Vagina (tissue), 2 donors: ENCODE results near the gene DHCR7. TPM values are rescaled to one million over a fixed set of nuclear protein-coding genes. Genes with fewer than 3 reads are reported as not detected.

ENCODE experiments used
- DNase-seq, 2 donors: peaks; one replicate each; pipeline ENCODE4 v3.0.0-alpha.2; 2017; ENCODE audit errors: extremely low spot score in 2 of 2
- H3K27ac ChIP-seq: fragments of 200-600 bp; sonication (generic); one replicate; pipeline ENCODE4 v1.5.1; 2019
- H3K27me3 ChIP-seq: fragments of 200-600 bp; sonication (generic); one replicate; pipeline ENCODE4 v1.5.1; 2019
- H3K36me3 ChIP-seq, 2 donors: fragments of 200-600 bp; sonication (generic); one replicate each; pipeline ENCODE4 v1.5.1; 2017 to 2019
- H3K4me1 ChIP-seq: fragments of 200-600 bp; sonication (generic); one replicate; pipeline ENCODE4 v1.5.1; 2019
- H3K4me3 ChIP-seq, 2 donors: fragments of 200-600 bp; sonication (generic); 1 replicate in 1 of 2; 2 replicates in 1 of 2; pipeline ENCODE4 v1.5.1; 2016 to 2019
- H3K9me3 ChIP-seq: fragments of 200-600 bp; sonication (generic); one replicate; pipeline ENCODE4 v1.5.1; 2019
- POLR2A ChIP-seq, 2 donors: fragments of 450-650 bp; IDR thresholded peaks; one replicate each; pipeline ENCODE4 v1.6.1; 2017; ENCODE audit warnings: antibody characterized with exemption in 2 of 2, mild to moderate bottlenecking in 2 of 2, moderate library complexity in 2 of 2
- POLR2AphosphoS5 ChIP-seq, 2 donors: sonication (generic); formaldehyde crosslinking; IDR thresholded peaks; one replicate each; pipeline ENCODE4 v1.9.0; 2017; ENCODE audit warnings: antibody characterized with exemption in 2 of 2, mild to moderate bottlenecking in 2 of 2, low read depth in 1 of 2; ENCODE audit not compliant: insufficient read depth in 1 of 2
- intact Hi-C: fragments of 100-400 bp; cut with DNase I; formaldehyde crosslinking; loops from one replicate; pipeline ENCODE4 v1.15.1; 2023
- total RNA-seq: library from RNA; depleted of rRNA; stranded (reverse); fragments of >200 nt; gene quantifications from one replicate; pipeline ENCODE4 v1.2.3, GENCODE V29; 2016
- TF ChIP-seq, protein P1 (sequence below), 3 experiments: fragments of 450-650 bp in 2 of 3; fragments of 200-600 bp in 1 of 3; sonication (generic) in 1 of 3; IDR thresholded peaks; one replicate each; pipeline ENCODE4 v1.5.1; 2017 to 2019; ENCODE audit warnings: antibody characterized with exemption in 3 of 3, mild to moderate bottlenecking in 2 of 3, moderate library complexity in 2 of 3

Gene DHCR7
- total RNA-seq, 1 donor from 2014 or later, result 26.8 TPM

DNA sequence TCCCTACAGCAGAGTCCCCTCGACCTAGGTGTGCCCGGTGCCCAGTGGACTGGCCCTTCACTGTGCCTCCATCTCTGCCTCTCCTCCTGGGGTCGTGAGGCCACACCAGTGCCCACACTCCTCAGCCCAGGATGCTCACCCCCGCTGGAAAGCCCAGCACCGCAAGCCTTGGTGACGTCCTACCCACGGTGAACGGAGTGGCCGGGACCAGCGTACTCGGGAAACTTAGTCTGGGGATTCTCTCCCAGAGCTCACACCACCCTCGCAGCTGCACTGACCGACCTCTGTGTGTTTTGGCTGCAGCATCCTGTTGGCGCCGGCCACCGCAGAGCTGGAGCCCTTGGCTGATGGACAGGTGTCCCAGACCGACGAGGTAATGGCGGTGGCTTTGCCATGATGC is 43.3 kb upstream of the DHCR7 start:
- no peaks in the 10 kb centered on the region for H3K4me1 ChIP-seq
- no peaks in the 10 kb centered on the region for H3K9me3 ChIP-seq
- H3K27me3 ChIP-seq, result no peaks in the 10 kb centered on the region
- H3K36me3 ChIP-seq, result peaks cover 0 to 57% of the 10 kb centered on the region in 2 donors
- no peak for TF ChIP-seq POLR2AphosphoS5 (IDR thresholded peaks at IDR 0.05; ENCODE audit: insufficient read depth in 1 of 2, low read depth in 1 of 2)
- intact Hi-C loops, result no loop called here
- no peak overlapping the region for H3K27ac ChIP-seq
- H3K4me3 ChIP-seq, result no peak overlapping the region
- DNase-seq, result no peak

DNA sequence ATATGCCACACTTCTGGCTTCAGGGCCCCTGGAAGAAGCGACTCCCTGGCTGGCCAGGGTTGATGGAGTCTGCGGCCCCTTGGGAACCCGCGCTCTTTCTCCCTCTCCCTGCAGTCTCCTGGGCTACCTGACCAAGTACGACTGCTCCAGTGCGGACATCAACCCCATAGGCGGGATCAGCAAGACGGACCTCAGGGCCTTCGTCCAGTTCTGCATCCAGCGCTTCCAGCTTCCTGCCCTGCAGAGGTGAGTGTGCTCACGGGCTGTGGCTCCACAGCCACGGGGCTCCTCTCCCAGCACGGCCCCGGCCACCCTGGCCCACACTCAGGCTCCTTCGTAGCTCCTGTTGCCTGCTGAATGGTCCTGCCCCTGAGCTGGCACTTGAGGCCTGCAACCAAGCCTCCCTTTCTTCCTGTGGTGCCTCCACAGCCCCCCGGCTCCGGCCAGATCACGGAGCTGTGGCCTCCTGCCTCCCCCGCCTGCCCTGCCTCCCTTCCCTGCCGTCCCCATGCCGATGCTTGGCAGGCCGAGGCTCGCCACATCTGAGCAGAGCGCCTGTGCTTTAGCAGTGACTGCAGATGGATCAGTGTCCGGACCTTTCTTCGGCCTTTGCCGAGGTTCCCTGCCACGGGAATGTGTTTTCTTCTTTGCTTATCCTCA is 42.7 kb upstream of the DHCR7 start:
- intact Hi-C loops, result no loop called here
- no peak overlapping the region for H3K4me3 ChIP-seq
- H3K27ac ChIP-seq, result no peak overlapping the region
- H3K4me1 ChIP-seq, result no peaks in the 10 kb centered on the region
- TF ChIP-seq, protein P1, sequence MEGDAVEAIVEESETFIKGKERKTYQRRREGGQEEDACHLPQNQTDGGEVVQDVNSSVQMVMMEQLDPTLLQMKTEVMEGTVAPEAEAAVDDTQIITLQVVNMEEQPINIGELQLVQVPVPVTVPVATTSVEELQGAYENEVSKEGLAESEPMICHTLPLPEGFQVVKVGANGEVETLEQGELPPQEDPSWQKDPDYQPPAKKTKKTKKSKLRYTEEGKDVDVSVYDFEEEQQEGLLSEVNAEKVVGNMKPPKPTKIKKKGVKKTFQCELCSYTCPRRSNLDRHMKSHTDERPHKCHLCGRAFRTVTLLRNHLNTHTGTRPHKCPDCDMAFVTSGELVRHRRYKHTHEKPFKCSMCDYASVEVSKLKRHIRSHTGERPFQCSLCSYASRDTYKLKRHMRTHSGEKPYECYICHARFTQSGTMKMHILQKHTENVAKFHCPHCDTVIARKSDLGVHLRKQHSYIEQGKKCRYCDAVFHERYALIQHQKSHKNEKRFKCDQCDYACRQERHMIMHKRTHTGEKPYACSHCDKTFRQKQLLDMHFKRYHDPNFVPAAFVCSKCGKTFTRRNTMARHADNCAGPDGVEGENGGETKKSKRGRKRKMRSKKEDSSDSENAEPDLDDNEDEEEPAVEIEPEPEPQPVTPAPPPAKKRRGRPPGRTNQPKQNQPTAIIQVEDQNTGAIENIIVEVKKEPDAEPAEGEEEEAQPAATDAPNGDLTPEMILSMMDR (IDR thresholded peaks at IDR 0.05), result no peak
- no peak for TF ChIP-seq POLR2AphosphoS5 (IDR thresholded peaks at IDR 0.05; ENCODE audit: insufficient read depth in 1 of 2, low read depth in 1 of 2)
- TF ChIP-seq POLR2A (IDR thresholded peaks at IDR 0.05), result no peak
- no peaks in the 10 kb centered on the region for H3K27me3 ChIP-seq
- H3K36me3 ChIP-seq, result peaks cover 0 to 58% of the 10 kb centered on the region in 2 donors
- no peaks in the 10 kb centered on the region for H3K9me3 ChIP-seq
- no peak for DNase-seq

DNA sequence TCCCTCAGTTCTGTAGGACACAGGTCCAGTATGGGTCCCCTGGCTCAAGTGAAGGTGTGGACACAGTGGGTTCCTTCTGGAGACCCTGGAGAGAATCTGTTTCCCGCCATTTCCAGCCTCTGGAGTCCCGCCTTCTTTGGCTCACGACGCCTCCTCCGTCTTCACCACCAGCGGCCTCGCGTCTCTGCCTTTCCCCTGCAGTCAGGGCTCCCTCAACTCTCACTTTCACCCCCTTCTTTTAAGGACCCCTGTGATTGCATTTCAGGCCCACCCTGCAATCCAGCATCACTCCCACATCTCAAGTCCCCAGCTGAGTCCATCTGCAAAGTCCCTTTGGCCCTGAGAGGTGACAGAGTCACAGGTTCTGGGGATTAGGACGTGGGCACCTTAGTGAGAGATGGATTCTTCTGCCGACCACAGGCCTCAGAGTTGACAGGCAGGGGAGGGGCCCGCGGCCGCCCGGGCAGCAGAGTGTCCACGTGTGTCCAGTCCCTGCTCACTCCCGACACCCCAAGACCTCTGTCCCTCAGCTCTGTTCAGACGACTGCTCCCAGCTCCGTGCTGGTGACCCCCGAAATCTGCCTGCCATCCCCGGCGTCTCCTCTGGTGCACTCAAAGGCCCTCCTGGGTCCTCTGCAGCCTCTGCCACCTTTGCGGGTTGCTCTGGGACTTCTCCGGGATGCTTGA is 42.0 kb upstream of the DHCR7 start:
- no peak overlapping the region for H3K27ac ChIP-seq
- intact Hi-C loops, result no loop called here
- H3K27me3 ChIP-seq, result no peaks in the 10 kb centered on the region
- H3K36me3 ChIP-seq, result peaks cover 0 to 58% of the 10 kb centered on the region in 2 donors
- DNase-seq, result no peak
- TF ChIP-seq POLR2AphosphoS5 (IDR thresholded peaks at IDR 0.05; ENCODE audit: insufficient read depth in 1 of 2, low read depth in 1 of 2) (no peak), POLR2A (IDR thresholded peaks at IDR 0.05) (no peak)
- TF ChIP-seq, protein P1 (IDR thresholded peaks at IDR 0.05), result no peak
- no peak overlapping the region for H3K4me3 ChIP-seq
- H3K4me1 ChIP-seq, result no peaks in the 10 kb centered on the region
- no peaks in the 10 kb centered on the region for H3K9me3 ChIP-seq

DNA sequence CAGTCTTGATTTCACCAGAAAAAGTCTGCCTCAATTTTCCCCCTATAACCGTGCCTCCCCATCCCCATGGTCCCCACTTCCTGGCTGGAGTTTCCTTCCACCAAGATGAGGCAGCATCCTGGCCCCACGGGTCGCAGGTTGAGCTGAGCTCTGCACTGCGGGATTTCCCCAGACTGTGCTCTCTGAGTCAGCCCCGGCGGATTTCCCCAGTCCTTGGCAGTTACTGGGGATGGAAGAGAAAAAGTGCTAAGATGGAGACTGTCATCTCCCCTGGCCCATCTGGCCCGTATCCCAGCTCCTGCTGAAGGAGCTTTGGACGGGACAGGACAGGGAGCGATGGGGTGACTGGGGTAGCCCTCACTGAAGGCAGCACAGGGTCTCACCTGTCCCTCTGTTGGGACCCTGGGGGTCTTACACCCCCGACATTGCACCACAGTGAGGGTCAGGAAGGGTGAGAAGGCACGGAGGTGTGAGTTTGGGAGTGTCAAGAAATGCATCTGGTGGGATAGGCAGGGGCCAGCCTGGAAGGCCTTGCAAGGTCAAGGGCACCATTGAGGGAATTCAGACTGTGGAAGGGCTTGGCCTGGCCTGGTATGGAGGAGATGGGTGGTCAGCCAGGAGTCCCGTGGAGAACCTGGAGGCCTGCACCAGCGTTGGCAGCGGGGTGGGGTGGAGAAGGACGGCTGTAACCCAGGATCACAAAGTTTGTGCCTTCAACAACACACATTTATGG is 41.3 kb upstream of the DHCR7 start:
- intact Hi-C loops, result no loop called here
- no peaks in the 10 kb centered on the region for H3K9me3 ChIP-seq
- no peak overlapping the region for H3K27ac ChIP-seq
- H3K4me3 ChIP-seq, result no peak overlapping the region
- H3K36me3 ChIP-seq, result peaks cover 0 to 58% of the 10 kb centered on the region in 2 donors
- no peaks in the 10 kb centered on the region for H3K27me3 ChIP-seq
- TF ChIP-seq POLR2AphosphoS5 (IDR thresholded peaks at IDR 0.05; ENCODE audit: insufficient read depth in 1 of 2, low read depth in 1 of 2) (no peak), POLR2A (IDR thresholded peaks at IDR 0.05) (no peak)
- TF ChIP-seq, protein P1 (IDR thresholded peaks at IDR 0.05), result no peak
- no peak for DNase-seq
- no peaks in the 10 kb centered on the region for H3K4me1 ChIP-seq

DNA sequence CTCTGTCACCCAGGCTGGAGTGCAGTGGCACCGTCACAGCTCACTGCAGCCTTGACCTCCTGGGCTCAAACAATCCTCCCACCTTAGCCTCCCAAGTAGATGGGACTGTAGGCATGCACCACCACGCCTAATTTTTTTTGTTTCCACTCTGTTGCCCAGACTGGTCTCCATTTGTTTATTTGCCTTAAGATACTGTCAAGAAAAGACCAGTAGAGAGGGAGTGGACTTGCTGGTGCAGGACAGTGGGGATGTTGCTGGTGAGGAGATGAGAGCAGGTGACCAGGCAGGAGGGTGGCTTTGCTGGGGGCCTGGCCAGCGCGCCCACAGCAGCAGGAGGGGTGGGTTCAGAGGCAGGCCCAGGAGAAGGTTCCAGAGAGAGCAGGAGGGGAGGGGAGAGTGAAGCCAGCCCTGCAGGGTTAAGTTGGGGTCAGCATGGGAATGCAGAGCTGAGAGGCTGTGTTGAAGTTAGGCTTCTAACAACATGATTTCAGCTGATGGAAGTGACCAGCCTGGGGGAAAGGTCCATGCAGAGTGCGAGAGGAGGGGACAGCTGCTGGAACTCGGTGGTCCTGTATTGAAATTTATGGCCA is 40.6 kb upstream of the DHCR7 start:
- Histone ChIP-seq H3K27me3 (no peaks in the 10 kb centered on the region), H3K36me3 (peaks cover 0 to 59% of the 10 kb centered on the region in 2 donors), H3K9me3 (no peaks in the 10 kb centered on the region), H3K4me3 (no peak overlapping the region), H3K4me1 (no peaks in the 10 kb centered on the region), H3K27ac (no peak overlapping the region)
- DNase-seq, result no peak
- intact Hi-C loops, result no loop called here
- TF ChIP-seq, protein P1 (IDR thresholded peaks at IDR 0.05), result no peak
